HG02840 (cell line): ENCODE measurements around the gene GARRE1.
A peak's percentile ranks its signal among the peaks of the same experiment; 100 is the strongest.
"Not testable (repeated sequence)": the region's sequence is repeated elsewhere in the genome, so short reads cannot be mapped to it uniquely, and the experiment has no call there.

Source experiments
- ATAC-seq: cut with Tn5 transposase; IDR thresholded peaks from one replicate; pipeline ENCODE4 v1.9.1; 2021; ENCODE audit warnings: mild to moderate bottlenecking, moderate library complexity, moderate number of reproducible peaks; ENCODE audit not compliant: unreplicated experiment, low FRiP score

Gene GARRE1

DNA sequence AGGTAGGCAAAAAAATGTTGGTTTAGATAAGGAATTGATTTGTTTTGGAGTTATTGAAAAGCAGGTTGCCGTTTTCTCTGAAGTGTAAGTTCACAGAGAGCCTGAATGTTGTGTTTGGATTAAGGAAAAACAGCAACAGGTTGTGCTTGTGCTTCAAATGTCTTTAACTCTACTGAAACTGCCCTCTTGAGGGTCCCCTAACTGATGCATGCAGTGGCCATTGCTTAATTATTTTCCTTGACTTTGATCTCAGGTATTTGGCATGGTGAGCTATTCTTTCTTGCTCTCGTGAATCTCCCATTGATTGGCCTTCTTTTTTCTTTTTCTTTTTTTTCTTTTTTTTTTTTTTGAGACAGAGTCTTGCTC is 3.2 kb downstream of the GARRE1 start:
- ATAC-seq, result no peak

DNA sequence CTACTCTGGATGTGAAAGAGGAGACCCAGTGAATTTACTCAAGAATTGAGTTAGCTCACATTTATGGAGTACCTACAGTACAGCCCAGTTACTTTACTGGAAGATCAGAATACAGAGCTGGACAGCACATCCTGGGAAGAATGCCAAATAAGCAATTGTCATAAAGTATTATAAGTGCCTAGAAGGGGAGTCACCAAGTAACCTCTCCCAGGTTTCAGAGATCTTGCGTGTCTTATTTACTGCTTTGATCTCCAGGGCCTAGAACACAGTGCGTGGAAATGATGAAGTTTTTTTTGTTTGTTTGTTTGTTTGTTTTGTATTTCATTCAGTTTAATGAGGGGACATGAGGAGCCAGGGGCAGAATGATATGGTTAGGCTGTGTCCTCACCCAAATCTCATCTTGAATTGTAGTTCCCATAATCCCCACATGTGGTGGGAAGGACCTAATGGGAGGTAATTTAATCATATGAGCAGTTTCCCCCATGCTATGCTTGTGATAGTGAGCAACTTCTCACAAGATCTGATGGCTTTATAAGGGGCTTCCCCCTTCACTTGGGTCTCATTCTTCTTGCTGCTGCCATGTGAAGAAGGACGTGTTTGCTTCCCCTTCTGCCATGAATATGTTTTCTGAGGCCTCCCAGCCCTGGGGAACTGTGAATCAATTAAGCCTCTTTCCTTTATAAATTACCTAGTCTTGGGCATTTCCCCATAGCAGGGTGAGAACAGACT is 5.2 kb downstream of the GARRE1 start:
- ATAC-seq, result no peak

- ATAC-seq, result no peak
Observed at GRCh38 chr19:34260771-34261173, 6.4 kb downstream of the GARRE1 start.

- no peak for ATAC-seq
Observed at GRCh38 chr19:34261334-34262109, 7.2 kb downstream of the GARRE1 start.

- ATAC-seq, result no peak
Observed at GRCh38 chr19:34263745-34264237, 9.4 kb downstream of the GARRE1 start.

DNA sequence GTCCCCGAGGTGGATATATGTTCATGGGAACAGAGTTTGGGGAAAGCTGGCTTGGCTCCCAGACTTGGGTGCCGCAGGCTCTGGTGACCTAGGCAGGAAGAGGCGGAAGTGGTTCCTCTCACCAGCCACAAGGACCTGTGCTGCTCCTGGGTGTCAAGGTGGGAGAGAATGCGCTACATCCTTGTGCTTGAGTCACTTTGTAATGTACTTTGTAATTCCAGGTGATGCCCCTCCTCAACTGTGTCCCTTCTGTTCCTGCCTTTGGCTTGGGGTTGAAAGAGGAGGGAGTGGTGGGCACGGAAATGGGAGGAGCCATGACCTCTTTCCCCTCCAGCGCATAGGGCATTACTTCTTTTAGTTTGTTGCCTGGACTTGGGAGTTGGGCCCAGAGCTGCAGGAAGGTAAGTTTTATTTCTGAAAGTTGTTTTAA is 10.9 kb downstream of the GARRE1 start:
- ATAC-seq, result no peak

DNA sequence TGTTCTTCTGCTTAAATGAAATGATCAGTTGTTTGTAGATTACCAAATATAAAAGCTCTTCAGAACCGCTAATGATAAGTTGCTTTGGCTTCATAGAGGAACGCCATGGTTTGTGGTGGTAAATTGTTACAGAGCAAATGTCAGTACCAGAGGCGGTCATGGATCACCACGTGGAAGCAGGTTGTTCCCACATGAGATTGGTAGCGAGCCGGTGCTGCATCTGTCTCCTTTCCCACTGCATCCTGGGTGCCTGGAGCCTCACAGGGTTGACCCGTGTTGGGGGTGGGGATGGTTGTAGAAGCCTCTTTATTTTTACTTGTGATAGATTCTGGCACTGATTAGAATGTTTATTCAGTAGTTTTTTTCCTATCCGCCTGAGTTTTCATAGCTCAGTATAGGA is 14.7 kb downstream of the GARRE1 start:
- no peak for ATAC-seq

DNA sequence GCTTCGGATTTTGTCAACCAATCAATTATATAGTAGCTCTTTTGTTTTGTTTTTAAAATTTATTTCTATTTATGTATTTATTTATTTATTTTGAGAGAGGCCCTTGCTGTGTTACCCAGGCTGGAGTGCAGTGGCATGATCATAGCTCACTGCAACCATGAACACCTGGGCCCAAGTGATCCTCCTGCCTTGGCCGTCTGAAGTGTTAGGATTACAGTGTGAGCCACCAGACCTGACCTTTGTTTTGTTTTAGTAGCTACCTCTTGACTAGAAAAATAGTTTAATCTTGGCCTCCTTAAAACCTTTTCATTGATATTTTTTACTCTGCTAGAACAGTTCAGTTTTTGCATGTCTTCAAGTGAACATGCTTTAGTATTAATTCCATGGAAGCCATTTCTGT is 15.1 kb downstream of the GARRE1 start:
- ATAC-seq, result no peak

DNA sequence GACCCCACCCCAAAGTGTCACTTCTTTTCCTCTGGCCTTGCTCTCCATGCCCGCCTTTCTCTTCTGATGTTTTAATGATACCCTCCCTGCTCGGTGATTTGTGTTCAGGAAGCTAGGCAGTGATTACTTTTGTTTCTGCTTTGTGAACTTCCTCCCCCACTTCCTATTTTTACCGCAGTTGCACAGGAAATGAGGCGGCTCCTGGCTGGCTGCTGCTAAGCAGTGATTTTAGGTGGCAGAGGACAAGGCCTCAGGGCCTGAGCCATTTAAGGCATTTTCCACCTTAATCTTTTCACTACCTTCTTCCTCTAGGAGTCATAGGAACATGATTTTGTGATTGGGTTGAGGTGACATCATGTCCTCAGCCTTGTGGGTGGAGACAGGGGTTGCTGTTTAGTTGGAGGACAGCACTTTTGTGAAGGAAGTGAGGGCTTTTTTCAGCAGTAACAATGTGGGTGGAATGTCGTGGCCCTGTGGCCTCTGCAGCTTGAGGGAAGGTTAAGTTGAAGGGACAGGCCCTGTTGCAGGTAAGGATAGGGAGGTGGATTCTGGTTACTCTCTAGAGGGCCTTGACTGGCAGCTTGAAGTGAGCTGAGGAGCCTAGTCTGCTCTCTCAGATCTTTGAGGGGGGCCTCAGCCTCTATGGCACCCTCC is 15.7 kb downstream of the GARRE1 start:
- ATAC-seq, result peak; percentile 44

DNA sequence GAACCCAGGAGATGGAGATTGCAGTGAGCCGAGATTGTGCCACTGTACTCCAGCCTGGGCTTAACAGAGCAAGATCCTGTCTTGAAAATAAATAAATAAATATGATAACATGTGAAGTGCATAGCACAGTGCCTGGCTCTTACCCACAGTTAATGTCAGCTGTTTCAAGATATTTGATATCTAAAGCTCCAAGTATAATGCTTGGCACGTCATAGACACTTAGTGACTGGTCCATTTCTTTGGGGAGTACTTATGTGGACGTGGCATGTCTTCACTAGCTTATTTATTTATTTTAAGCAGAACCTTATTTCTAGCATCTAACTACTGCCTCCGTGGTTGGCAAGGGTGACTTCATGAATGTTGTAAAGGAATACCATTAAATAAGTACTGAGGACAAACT is 18.8 kb downstream of the GARRE1 start:
- ATAC-seq, result no peak

DNA sequence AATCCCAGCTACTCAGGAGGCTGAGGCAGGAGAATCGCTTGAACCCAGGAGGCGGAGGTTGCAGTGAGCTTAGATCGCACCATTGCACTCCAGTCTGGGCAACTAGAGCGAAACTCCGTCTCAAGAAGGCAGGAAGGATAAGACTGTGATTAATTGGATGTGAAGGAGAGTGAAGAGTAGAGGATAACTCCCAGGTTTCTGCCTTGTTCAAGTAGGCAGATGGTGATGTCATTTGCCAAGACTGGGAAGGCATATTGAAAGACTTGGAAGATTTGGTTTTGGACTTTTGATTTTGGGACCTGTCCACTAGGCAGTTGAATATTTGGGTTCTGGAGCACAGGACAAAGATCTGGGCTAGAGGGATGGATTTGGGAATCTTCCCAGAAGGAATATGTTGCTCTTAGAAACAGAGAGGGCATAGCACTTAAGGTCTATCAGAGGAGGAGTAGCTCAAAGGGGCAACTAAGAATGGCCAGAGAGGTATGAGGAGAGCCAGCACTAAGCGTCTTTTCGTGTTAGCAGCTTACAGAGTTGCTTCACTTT is 20.0 kb downstream of the GARRE1 start:
- no peak for ATAC-seq

GRCh38 chr19:34274827-34275625 is 20.7 kb downstream of the GARRE1 start:
- ATAC-seq, result no peak

- no peak for ATAC-seq
Observed at GRCh38 chr19:34275705-34276104, 21.4 kb downstream of the GARRE1 start.

GRCh38 chr19:34276614-34277013 is 22.3 kb downstream of the GARRE1 start:
- no peak for ATAC-seq

GRCh38 chr19:34277244-34277643 is 22.9 kb downstream of the GARRE1 start:
- no peak for ATAC-seq

DNA sequence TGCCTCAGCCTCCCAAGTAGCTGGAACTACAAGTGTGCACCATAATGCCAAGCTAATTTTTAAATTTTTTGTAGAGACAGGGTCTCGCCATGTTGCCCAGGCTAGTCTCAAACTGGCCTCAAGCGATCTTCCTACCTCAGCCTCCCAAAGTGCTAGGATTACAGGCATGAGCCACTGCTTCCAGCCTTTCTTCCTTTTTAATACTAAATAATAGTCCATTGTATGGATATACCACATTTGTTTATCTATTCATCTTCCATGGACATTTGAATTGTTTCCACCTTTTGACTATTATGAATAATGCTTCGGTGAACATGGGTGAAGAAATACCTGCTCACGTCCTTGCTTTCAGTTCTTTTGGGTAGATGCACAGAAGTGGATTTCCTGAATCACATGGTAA is 24.4 kb downstream of the GARRE1 start:
- no peak for ATAC-seq

GRCh38 chr19:34281444-34281843 is 27.1 kb downstream of the GARRE1 start:
- ATAC-seq, result not testable (repeated sequence)

DNA sequence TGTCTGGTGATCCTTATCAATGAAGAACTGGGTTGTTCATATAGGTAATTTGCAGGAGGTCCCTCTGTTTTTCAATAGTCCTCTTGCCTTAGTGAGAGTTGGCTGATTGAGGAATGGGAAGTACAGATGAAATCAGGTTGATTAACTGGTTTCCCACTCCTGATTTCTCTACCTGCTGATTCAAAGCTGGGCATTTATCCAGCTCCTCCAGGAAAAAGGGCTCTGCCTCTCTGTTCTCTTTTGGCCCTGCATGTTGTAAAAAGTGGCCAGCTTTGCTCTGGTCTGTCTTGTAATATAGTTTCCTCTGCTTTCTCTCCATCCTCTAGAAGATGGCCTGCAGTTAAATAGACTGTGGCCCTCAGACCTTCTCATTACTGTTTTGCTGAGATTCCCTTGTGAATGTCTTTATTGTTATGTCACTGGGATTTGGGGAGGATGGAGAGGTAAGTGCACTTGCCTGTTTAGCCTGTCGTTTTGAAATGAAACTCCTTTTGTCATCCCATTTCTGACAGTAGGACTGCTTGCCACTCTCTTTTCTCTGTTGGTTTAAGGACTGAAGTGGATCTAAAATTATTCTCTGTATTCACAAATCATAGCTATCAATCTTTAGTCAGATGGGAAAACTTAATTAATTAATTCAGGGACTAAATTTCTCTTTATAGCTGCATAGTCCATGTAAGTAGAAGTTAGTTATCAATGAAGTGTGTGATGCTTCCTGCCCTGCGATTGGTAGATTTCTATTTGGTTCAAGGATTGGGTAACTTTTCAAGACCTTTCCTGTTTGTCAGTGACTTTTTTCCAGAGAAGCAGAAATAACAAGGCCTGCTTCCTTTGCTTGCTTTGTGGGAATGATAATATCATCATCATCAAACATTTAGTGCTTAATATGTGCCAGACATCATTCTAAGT is 28.5 kb downstream of the GARRE1 start:
- no peak for ATAC-seq

DNA sequence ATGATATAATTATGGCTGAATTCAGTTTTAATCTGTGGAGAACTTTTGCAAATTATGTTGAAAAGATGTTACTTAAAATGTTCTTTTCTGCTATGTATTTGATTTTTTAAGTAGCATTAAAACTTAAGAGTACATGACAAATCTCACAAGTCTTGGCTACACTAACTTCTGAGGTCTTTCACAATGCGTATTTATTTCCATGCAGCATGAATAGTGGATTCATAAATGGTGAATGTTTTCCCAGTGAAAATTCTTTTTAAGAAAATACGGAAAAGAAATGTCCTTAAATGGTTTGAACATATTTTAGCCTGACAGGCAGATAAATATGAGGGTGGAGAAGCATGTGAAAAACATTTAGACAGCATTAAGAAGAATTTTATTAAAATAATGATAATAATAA is 30.2 kb downstream of the GARRE1 start:
- ATAC-seq, result no peak
